H9 (cell line): Measurements from ENCODE around the gene KCNAB1. TPM values are rescaled to one million over a fixed set of nuclear protein-coding genes. Genes with fewer than 3 reads are reported as not detected.

Source experiments
- DNase-seq: peaks from one replicate; pipeline ENCODE4 v3.0.0-alpha.2; 2017
- H2AFZ ChIP-seq: one replicate; pipeline ENCODE4 v1.6.1; 2013; ENCODE audit warnings: mild to moderate bottlenecking, low read length, control low read depth, moderate library complexity
- H2AK5ac ChIP-seq: 2 replicates; pipeline ENCODE4 v1.6.1; 2013; ENCODE audit warnings: low read length, control low read depth, mixed read lengths; ENCODE audit not compliant: insufficient read length
- H2BK120ac ChIP-seq: one replicate; pipeline ENCODE4 v1.6.1; 2013; ENCODE audit warnings: low read depth, mild to moderate bottlenecking, low read length, control low read depth, inconsistent platforms; ENCODE audit not compliant: poor library complexity, severe bottlenecking
- H2BK12ac ChIP-seq: 2 replicates; pipeline ENCODE4 v1.6.1; 2013; ENCODE audit warnings: low read length, control low read depth, mixed read lengths, low read depth; ENCODE audit not compliant: insufficient read length
- H2BK15ac ChIP-seq: 2 replicates; pipeline ENCODE4 v1.6.1; 2013; ENCODE audit warnings: low read depth, low read length, control low read depth
- H2BK20ac ChIP-seq: one replicate; pipeline ENCODE4 v1.6.1; 2013; ENCODE audit warnings: low read depth, mild to moderate bottlenecking, low read length, control low read depth, inconsistent platforms; ENCODE audit not compliant: poor library complexity, severe bottlenecking
- H2BK5ac ChIP-seq: 2 replicates; pipeline ENCODE4 v1.6.1; 2013; ENCODE audit warnings: low read length, control low read depth, mixed read lengths; ENCODE audit not compliant: insufficient read length
- H3K14ac ChIP-seq: 2 replicates; pipeline ENCODE4 v1.6.1; 2013; ENCODE audit warnings: low read length, control low read depth; ENCODE audit not compliant: insufficient read depth
- H3K18ac ChIP-seq: 2 replicates; pipeline ENCODE4 v1.6.1; 2013; ENCODE audit warnings: low read depth, mild to moderate bottlenecking, mixed read lengths, low read length, control low read depth; ENCODE audit not compliant: insufficient read length
- H3K23ac ChIP-seq: 2 replicates; pipeline ENCODE4 v1.6.1; 2013; ENCODE audit warnings: low read length, control low read depth, mixed read lengths, low read depth; ENCODE audit not compliant: insufficient read length
- H3K23me2 ChIP-seq: 2 replicates; pipeline ENCODE4 v1.6.1; 2013; ENCODE audit warnings: low read depth, mild to moderate bottlenecking, mixed read lengths, low read length, control low read depth; ENCODE audit not compliant: insufficient read length, poor library complexity, severe bottlenecking
- H3K27ac ChIP-seq: 2 replicates; pipeline ENCODE4 v1.5.1; 2013; ENCODE audit warnings: low read length, control low read depth, mixed read lengths, low read depth; ENCODE audit not compliant: insufficient read length
- H3K27me3 ChIP-seq: 2 replicates; pipeline ENCODE4 v1.6.1; 2013; ENCODE audit warnings: low read length, control low read depth, inconsistent platforms; ENCODE audit not compliant: insufficient read depth
- H3K4ac ChIP-seq: 2 replicates; pipeline ENCODE4 v1.6.1; 2013; ENCODE audit warnings: low read depth, mild to moderate bottlenecking, control low read depth, inconsistent platforms, low read length, moderate library complexity
- H3K4me1 ChIP-seq: 2 replicates; pipeline ENCODE4 v1.6.1; 2013; ENCODE audit warnings: low read length, control low read depth, inconsistent platforms; ENCODE audit not compliant: insufficient read depth
- H3K4me2 ChIP-seq: 2 replicates; pipeline ENCODE4 v1.6.1; 2013; ENCODE audit warnings: low read length, control low read depth, mixed read lengths; ENCODE audit not compliant: insufficient read length, insufficient read depth
- H3K56ac ChIP-seq: 2 replicates; pipeline ENCODE4 v1.6.1; 2013; ENCODE audit warnings: low read depth, mild to moderate bottlenecking, mixed read lengths, low read length, control low read depth; ENCODE audit not compliant: insufficient read length
- H3K79me1 ChIP-seq: 2 replicates; pipeline ENCODE4 v1.6.1; 2013; ENCODE audit warnings: low read depth, mild to moderate bottlenecking, moderate library complexity, low read length, control low read depth, inconsistent platforms; ENCODE audit not compliant: insufficient read depth, poor library complexity, severe bottlenecking
- H3K79me2 ChIP-seq: 2 replicates; pipeline ENCODE4 v1.6.1; 2013; ENCODE audit warnings: low read length, control low read depth, inconsistent platforms; ENCODE audit not compliant: insufficient read depth
- H3K9ac ChIP-seq: 2 replicates; pipeline ENCODE4 v1.6.1; 2013; ENCODE audit warnings: low read length, control low read depth, mixed read lengths; ENCODE audit not compliant: insufficient read length; ENCODE audit errors: extremely low read depth
- H3K9me3 ChIP-seq: one replicate; pipeline ENCODE4 v1.6.1; 2013; ENCODE audit warnings: low read depth, low read length, inconsistent platforms; ENCODE audit not compliant: control insufficient read depth
- H3T11ph ChIP-seq: one replicate; pipeline ENCODE4 v1.6.1; 2013; ENCODE audit warnings: mild to moderate bottlenecking, low read length, control low read depth, inconsistent platforms
- H4K20me1 ChIP-seq: one replicate; pipeline ENCODE4 v1.6.1; 2013; ENCODE audit not compliant: control insufficient read depth, insufficient read length, insufficient read depth
- H4K5ac ChIP-seq: 2 replicates; pipeline ENCODE4 v1.6.1; 2013; ENCODE audit warnings: low read depth, mild to moderate bottlenecking, mixed read lengths, low read length, control low read depth; ENCODE audit not compliant: insufficient read length
- H4K8ac ChIP-seq: replicated peaks from 2 replicates; pipeline ENCODE4 v1.6.1; 2013; ENCODE audit warnings: low read length, control low read depth, mixed read lengths, low read depth; ENCODE audit not compliant: insufficient read length
- H4K91ac ChIP-seq: 2 replicates; pipeline ENCODE4 v1.6.1; 2013; ENCODE audit warnings: low read depth, mild to moderate bottlenecking, moderate library complexity, mixed read lengths, low read length, control low read depth; ENCODE audit not compliant: insufficient read length
- H3K27ac Mint-ChIP-seq, 3 experiments: 2 replicates in 2 of 3; 3 replicates in 1 of 3; pipeline ENCODE4 v1.8.0; 2020 to 2021; ENCODE audit warnings: mixed read lengths in 3 of 3, mild to moderate bottlenecking in 1 of 3, moderate library complexity in 1 of 3
- H3K27me3 Mint-ChIP-seq: 2 replicates; pipeline ENCODE4 v1.8.0; 2021; ENCODE audit warnings: low read depth, mild to moderate bottlenecking, moderate library complexity, mixed read lengths
- H3K36me3 Mint-ChIP-seq, 3 experiments: 2 replicates in 2 of 3; 3 replicates in 1 of 3; pipeline ENCODE4 v1.8.0; 2020 to 2021; ENCODE audit warnings: low read depth in 3 of 3, mixed read lengths in 3 of 3; ENCODE audit not compliant: insufficient read depth in 1 of 3
- H3K4me1 Mint-ChIP-seq, 2 experiments: 2 replicates each; pipeline ENCODE4 v1.8.0; 2020; ENCODE audit warnings: mixed read lengths in 2 of 2
- H3K4me3 Mint-ChIP-seq, 2 experiments: 2 replicates in 1 of 2; 3 replicates in 1 of 2; pipeline ENCODE4 v1.8.0; 2020 to 2021; ENCODE audit warnings: mild to moderate bottlenecking in 2 of 2, mixed read lengths in 2 of 2, moderate library complexity in 1 of 2
- H3K9me3 Mint-ChIP-seq, 2 experiments: 2 replicates in 1 of 2; 3 replicates in 1 of 2; pipeline ENCODE4 v1.8.0; 2020; ENCODE audit warnings: mild to moderate bottlenecking in 2 of 2, mixed read lengths in 2 of 2, moderate library complexity in 1 of 2
- WGBS: extraction: QIAGEN DNeasy Blood & Tissue Kit; methylation state at CpG from one replicate; pipeline ENCODE4 v1.1.7; 2013; ENCODE audit warnings: missing lambda C conversion rate, low lambda C conversion rate, mixed read lengths; ENCODE audit not compliant: insufficient read length; ENCODE audit errors: extremely low coverage; 5-methylcytosine and 5-hydroxymethylcytosine counted together
- total RNA-seq: library from RNA; stranded (reverse); gene quantifications from 2 replicates; pipeline ENCODE4 v1.2.1, GENCODE V29; 2021
- TF ChIP-seq, protein P1 (sequence below): fragments of 200-600 bp; sonication (generic); conservative IDR thresholded peaks from 3 replicates; pipeline ENCODE4 v1.8.0; 2021; ENCODE audit warnings: antibody characterized with exemption, mild to moderate bottlenecking

KCNAB1 gene
- total RNA-seq, 1 experiment from 2014 or later, result 3.7 TPM

GRCh38 chr3:156172536-156172935 is 52.2 kb downstream of the KCNAB1 start:
- no peaks in the 10 kb centered on the region for H3K79me1 ChIP-seq
- Mint-ChIP-seq H3K4me1 (peaks cover 4% of the 10 kb centered on the region in 2 experiments; a peak in 2 of 4 replicates), H3K9me3 (no peaks in the 10 kb centered on the region), H3K27ac (no peak overlapping the region), H3K4me3 (no peak overlapping the region), H3K27me3 (no peaks in the 10 kb centered on the region), H3K36me3 (no peaks in the 10 kb centered on the region)
- no peak overlapping the region for H3K14ac ChIP-seq
- H2BK20ac ChIP-seq, result no peak overlapping the region
- H3K9ac ChIP-seq, result no peak overlapping the region
- H4K91ac ChIP-seq, result no peak overlapping the region
- no peak overlapping the region for H3K18ac ChIP-seq
- H2BK5ac ChIP-seq, result no peak overlapping the region
- H3K27ac ChIP-seq, result no peak overlapping the region
- WGBS, result no CpG with 5 or more reads among the region's 5 CpGs
- H3K4ac ChIP-seq, result no peak overlapping the region
- H3K4me2 ChIP-seq, result no peak overlapping the region
- no peak overlapping the region for H2AFZ ChIP-seq
- no peaks in the 10 kb centered on the region for H3K4me1 ChIP-seq
- no peak overlapping the region for H4K5ac ChIP-seq
- no peak overlapping the region for H3T11ph ChIP-seq
- H3K9me3 ChIP-seq, result no peaks in the 10 kb centered on the region
- no peaks in the 10 kb centered on the region for H4K20me1 ChIP-seq
- H2BK15ac ChIP-seq, result no peak overlapping the region
- TF ChIP-seq, protein P1, sequence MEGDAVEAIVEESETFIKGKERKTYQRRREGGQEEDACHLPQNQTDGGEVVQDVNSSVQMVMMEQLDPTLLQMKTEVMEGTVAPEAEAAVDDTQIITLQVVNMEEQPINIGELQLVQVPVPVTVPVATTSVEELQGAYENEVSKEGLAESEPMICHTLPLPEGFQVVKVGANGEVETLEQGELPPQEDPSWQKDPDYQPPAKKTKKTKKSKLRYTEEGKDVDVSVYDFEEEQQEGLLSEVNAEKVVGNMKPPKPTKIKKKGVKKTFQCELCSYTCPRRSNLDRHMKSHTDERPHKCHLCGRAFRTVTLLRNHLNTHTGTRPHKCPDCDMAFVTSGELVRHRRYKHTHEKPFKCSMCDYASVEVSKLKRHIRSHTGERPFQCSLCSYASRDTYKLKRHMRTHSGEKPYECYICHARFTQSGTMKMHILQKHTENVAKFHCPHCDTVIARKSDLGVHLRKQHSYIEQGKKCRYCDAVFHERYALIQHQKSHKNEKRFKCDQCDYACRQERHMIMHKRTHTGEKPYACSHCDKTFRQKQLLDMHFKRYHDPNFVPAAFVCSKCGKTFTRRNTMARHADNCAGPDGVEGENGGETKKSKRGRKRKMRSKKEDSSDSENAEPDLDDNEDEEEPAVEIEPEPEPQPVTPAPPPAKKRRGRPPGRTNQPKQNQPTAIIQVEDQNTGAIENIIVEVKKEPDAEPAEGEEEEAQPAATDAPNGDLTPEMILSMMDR, result no peak
- H4K8ac ChIP-seq, result no peak overlapping the region
- no peak overlapping the region for H2BK120ac ChIP-seq
- H3K23ac ChIP-seq, result no peak overlapping the region
- no peak overlapping the region for H2AK5ac ChIP-seq
- H3K27me3 ChIP-seq, result no peaks in the 10 kb centered on the region
- no peaks in the 10 kb centered on the region for H3K79me2 ChIP-seq
- no peak overlapping the region for H3K56ac ChIP-seq
- H3K23me2 ChIP-seq, result no peaks in the 10 kb centered on the region
- DNase-seq, result no peak
- H2BK12ac ChIP-seq, result no peak overlapping the region
